CMK (cell line): ENCODE measurements around the gene ACTR6.
"Not testable (repeated sequence)": the region's sequence is repeated elsewhere in the genome, so short reads cannot be mapped to it uniquely, and the experiment has no call there.

Experiments
- DNase-seq: peaks from one replicate; pipeline ENCODE4 v3.0.0-alpha.2; 2010; ENCODE audit warnings: low read depth

ACTR6 gene

DNA sequence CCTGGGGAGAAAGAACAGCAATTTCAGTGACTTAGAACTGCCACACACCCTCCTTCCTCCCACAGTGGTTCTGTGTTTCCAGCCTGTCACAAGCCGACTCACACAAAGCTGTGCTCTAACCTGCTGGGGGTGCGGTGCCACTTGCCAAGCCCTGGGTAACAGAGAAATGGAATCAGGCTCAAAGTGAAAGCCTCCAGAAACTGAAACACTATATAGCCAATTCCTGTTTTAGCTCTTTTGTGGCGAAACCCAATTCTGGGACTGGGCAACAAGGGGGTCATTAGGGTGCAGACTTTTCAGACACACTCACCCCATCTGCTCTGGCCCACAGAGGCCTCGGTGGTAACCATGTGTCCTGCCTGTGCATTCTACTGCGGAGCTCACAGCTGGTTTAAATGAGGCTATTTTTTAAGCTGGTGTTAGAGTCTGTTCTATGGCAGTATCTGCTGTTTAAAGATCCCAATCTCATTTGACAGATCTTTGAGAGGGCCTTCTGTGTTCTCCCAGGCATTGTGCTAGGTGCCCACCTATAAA, 15.2 kb upstream of the ACTR6 start:
- DNase-seq: no peak

DNA sequence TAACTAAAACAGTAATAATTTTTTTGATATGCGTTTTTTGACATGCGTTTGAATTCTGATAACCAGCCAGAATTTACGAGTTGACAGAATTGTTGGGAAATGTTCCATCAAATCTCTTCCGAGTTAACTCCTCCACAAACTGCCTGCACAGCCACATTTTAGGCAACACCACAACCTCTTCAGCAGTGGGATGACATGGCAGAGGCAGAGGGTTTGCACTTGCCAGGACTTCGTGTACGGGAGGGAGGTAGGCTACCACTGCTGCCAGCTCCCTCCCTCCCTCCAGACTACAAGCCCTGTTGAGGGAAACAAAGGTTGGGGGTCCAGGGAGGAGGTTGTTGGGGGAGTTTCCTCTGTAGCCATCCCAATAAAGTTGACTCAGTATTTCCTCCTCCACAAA, 14.5 kb upstream of the ACTR6 start:
- DNase-seq: no peak

DNA sequence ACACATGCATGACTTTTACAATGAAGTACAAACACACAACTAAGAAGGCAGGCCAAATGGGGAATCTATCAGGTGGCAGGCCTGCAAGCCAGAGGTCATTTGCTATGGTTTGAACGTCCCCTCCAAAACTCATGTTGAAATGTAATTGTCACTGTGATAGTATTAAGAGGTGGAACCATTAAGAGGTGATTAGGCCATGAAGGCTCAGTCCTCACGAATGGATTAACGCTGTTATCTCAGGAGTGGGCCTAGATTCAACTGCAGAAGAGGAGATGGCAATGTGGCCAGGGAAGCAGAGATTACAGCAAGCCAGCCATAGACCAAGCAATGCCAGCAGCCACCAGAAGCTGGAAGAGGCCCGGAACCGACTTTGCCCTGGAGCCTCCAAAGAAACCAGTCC, 13.5 kb upstream of the ACTR6 start:
- no peak for DNase-seq

DNA sequence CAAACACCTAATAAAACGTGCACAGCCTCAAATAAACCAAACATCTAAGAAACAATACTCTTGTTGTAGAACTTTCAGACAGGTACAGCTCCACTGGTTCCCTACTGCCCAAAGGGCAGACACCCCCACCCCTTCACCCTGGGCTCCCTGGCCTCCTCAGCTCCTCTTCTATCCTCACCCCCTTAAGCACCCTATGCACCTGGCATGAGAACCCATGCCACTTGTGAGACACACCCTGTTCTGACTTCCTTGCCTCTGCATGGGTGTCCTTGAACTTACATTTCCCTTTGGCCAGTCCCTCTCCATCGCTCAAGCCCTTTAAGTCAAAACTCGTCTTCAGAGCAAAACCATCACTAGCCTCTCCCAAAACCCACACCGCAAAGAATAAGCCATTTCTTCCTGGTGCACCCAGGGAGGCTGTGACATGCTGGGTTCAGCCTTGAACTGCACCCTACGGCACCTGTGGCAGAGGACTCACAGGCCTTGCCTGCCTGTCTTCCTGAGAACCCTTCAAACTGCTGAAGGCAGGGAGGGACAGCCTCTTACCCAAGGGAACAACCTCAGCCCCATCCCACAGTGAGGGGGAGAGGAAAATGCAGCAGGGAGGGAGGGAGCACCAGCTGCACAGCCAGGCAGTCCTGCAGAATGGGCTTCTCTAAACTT, 12.6 kb upstream of the ACTR6 start:
- no peak for DNase-seq

DNA sequence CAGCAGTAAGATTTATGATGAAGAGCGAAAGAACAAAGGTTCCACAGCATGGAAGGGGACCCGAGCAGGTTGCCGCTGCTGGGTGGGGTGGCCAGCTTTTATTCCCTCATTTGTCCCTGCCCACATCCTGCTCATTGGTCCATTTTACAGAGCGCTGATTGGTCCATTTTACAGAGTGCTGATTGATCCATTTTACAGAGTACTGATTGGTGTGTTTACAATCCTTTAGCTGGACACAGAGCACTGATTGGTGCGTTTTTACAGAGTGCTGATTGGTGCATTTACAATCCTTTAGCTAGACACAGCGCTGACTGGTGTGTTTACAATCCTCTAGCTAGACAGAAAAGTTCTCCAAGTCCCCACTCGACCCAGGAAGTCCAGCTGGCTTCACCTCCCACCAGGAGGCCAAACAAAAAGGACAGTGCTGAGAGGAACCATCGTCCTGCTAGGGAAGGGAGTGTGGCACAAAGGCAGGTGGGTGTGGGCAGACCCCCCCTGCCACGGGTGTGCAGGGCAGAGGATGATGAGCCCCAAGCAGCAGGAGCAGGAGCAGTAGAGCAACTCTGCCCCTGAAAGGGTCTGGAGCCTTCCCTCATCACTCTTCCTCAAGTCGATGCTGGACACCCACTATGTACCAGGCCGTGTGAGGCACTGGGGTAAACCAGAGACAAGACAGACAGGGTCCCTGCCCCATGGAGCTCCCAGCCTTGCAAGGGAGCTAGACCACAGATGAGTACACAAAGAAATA, 11.6 kb upstream of the ACTR6 start:
- not testable (repeated sequence) for DNase-seq

DNA sequence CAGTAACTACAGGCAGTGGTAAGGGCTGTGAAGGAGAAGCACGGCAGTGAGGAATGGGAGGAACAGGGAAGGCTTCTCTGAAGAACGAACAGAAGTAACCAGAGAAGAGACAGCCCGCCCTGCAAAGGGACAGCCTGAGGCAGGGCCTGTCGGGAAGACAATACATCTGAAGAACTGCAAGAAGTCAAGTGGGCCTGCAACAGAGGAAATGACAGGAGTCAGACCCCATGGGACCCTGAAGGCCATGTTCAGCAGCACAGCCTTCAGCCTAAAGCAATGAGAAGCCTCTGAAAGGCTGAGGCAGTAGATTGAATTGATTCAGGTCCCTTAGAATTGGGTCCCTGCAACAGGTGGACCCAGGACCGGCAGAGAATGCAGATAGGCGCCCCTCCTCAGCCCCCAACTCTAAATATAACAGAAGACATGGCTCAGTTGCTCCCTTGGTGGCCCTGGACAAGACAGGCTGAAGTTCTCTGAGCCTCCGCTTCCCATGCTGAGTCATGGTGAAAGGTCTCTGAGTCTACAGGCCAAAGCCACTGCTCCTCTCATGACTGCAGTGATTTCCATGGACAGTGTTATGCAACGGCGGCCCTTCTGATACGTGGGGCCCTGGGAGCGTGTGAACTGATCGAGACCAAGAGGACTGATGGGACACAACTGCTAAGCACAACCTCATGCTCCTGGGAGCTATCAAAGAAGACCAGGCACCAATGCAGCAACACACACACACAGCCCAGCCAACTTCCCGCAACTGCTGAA, 10.8 kb upstream of the ACTR6 start:
- DNase-seq: no peak

DNA sequence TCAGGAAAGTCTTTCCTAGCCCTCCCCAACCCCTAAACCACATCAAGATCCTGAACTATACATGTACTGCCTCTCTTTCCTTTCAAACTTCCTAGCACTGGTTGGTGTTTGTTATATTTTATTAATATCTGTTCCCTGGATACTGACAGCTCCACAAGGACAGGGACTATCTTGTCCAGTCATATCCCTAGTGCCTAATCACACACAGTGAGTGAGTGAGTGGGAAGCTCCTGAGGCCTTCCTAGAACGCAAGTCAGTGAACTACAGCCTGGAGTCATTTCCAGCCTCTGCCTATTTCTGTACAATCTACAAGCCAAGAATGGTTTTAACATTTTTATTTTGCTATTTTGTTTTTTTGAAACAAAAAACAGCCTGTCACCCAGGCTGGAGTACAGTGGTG, 7.5 kb upstream of the ACTR6 start:
- no peak for DNase-seq

DNA sequence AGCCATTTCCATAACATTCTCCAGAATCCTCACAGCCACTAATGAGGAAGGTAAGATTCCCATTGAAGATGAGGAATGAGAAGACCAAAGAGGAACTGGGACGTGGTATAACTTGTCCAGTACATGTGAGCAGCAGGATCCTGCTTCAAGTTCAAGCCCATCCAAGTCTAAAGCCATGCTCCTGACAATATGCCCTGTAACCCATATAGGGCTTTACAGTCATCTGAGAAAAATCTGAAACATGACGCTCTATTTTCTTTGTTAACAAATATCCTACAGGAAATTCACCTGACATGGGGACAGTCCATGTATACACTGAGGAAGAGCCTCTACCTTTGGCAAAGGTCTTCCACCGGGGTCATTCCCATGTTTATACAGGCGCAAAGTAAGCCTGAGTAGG, 3.1 kb upstream of the ACTR6 start:
- DNase-seq: no peak

DNA sequence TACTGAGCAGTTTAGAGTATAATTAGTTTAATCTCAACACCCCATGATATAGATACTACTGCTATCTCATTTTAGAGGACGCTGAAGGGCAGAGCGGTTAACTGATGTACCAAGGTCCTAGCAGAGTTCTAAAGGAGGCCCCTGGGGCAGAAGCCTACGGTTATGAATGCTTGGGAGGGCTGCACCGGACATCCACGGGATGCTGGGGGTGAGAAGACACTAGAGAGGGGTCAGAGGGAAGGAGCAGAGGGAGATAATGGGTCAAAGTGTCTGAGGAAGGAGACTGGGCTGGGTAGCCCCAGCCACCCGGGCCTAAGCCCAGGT, 1.6 kb upstream of the ACTR6 start:
- no peak for DNase-seq

DNA sequence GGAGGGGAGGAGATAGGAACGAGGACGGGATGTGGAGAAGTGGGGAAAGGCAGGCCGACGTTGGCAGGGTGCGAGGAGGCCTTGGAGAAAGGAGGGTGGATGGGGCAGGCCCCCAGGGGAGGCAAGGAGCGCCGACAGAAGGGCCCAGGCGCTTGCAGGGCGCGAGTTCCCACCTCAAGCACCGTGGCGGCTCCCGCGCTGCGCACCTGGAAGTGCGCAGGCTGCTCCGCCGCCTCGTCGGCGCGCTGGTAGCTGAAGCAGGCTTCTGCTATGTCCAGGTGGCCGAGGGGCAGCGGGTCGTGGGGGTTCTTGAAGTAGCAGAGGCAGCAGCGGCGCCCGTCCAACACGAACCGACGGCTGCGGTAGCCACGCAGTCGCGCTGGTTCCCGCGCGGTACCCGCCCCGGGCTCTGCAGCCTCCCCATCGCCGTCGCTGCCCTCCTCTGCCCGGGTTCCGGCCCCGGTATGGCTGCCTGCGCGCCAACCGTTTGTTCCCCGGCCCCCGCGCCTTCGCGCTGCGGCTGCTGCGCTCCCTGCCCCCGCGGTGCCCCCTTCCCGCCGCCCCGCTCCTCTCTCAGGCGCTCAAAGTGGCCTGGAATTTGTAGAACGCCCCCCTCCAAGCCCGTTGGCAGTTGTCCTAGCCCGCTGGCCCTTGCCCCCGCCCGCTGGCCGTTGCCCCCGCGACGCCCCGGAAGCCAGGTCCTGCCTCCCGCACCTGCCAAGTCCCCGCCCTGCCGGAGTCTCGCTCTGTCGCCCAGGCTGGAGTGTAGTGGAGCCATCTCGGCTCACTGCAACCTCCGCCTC, 1.1 kb upstream of the ACTR6 start:
- DNase-seq: no peak

DNA sequence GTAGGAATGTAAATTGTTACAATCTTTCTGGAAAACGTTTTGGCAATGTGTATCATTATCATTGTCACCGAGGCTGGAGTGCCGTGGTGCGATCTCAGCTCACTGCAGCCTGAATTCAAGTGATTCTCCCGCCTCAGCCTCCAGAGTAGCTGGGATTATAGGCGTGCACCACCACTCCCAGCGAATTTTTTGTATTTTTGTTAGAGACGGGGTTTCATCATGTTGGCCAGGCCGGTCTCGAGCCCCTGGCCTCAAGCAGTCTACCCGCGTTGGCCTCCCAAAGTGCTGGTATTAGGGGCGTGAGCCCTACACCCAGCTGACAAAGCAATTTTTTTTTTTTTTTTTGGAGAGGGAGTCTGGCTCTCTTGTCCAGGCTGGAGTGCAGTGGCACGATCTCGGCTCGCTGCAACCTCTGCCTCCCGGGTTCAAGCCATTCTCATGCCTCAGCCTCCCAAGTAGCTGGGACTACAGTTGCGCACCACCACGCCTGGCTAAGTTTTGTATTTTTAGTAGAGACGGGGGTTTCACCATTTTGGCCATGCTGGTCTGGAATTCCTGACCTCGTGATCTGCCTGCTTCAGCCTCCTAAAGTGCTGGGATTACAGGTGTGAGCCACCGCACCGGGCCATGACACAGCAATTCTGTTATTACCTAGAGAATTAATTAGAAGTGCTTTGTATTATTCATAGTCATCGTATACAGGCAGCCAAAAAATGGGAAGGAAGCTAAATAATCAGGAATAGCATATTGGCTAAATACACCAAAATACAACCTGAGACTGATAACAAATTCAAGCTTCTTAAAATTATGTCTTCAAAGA, 1.2 kb downstream of the ACTR6 start:
- no peak for DNase-seq

DNA sequence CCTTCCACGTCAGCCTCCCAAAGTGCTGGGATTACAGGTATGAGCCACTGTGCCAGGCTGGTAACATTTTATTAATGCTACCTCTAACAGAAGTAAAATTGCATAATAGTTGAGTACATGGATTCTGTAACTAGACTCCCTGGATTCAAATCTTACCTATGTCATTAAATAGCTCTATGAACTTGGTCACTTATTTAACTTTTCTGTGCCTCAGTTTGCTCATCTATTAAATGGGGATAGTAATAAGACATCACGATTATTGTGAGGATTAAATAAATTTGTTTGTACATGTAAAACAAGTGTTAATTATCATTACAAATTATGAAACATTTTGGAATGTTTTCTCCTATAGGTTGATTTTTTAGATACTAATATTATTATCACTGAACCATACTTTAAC, 6.7 kb downstream of the ACTR6 start:
- no peak for DNase-seq

DNA sequence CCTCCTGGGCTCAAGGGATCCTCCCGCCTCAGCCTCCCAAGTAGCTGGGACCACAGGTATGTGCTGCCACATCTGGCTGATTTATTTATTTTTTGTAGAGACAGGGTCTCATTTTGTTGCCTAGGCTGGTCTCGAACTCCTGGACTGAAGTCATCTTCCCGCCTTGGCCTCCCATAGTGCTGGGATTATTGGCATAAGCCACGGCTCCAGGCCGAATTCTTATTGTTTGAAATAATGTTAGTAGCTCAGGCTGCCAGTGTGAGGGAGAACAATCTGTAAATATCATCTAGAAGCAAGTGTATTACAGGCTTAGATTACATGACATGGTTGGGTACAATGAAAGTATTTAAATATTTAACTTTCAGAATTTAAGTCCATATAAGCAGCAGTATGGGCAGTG, 8.2 kb downstream of the ACTR6 start:
- no peak for DNase-seq

DNA sequence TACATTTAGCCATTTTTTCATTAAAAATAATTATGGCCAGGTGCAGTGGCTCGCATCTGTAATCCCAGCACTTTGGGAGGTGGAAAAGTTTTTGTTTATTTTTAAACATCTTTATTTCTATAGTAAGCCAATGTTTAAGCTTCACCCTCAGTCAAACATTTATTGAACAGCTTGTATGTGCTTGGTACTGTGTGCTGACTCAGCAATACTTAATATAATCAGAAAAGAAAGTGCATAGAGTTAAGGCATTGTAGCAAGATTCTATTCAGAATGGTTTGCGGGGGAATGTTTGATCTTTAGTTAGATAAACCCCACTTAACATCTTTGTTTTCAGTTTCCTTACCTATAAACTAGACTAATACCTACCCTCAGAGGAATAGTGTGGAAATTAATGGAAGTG, 11.1 kb downstream of the ACTR6 start:
- no peak for DNase-seq

DNA sequence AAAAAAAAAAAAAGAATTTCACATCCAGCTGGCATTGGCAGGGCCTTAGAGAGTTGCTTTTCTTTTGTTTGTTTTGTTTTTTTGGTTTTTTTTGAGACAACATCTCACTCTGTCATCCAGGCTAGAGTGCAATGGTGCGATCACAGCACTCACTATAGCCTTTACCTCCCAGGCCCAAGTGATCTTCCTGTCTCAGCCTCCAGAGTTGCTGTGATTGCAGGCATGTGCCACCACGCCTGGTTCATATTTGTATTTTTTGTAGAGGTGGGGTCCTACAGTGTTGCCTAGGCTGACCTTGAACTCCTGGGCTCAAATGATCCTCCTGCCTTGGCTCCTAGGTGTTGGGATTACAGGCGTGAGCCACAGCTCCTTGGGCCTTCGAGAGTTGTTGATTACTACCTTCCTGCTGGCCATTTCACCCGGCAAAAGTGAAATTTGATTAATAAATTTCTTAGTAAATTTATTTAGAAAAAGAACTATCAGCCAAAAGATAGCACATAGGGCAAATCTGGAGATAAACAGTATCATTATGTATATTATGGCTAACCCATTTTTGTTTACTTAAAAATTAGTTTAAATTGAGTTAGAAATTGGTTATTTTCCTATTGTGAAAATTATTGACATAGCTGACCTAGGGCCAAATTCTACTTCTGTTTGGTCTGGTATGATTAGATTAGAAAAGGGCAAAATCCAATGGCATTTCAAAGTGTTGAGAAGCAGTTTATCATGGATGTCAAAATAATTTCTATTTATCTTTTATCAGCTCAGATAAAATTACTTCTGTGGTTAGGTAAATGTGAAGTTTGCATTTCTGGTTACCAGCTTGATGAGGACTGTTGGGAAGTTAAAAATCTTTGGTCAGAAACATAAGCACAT, 12.6 kb downstream of the ACTR6 start:
- no peak for DNase-seq

DNA sequence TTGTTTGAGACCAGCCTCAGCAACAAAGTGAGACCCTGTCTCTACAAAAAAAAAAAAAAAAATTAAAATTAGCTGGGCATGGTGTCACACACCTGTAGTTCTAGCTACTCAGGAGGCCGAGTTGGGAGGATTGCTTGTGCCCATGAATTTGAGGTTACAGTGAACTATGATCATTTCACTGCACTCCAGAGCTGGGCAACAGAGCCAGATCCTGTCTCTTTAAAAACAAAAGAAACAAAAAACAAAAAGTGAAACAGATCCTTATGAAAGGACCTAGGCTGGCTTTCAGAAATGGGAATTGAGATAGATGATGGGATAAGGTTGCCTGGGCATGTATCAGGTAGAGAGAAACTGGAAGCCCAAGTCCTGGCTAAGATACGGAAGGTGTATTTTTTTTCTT, 13.9 kb downstream of the ACTR6 start:
- no peak for DNase-seq

DNA sequence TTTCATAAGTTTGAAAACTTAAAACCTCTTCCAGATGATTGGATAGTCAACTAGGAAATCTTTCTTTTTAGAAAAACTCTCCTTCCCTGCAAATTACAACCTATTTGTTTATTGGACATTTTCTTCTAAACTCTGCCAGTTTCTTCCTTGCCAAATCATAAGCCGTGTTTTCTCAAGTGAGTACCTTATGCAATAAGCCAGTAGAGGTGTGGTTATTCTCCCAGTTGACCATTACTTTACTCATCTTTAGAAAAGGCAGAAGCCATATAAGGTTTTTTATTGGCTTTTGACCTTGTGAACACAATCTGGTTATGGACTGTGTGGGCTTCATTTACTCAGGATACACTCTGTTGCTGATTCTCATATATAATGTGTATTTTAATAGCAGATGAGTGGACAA, 14.6 kb downstream of the ACTR6 start:
- DNase-seq: no peak

DNA sequence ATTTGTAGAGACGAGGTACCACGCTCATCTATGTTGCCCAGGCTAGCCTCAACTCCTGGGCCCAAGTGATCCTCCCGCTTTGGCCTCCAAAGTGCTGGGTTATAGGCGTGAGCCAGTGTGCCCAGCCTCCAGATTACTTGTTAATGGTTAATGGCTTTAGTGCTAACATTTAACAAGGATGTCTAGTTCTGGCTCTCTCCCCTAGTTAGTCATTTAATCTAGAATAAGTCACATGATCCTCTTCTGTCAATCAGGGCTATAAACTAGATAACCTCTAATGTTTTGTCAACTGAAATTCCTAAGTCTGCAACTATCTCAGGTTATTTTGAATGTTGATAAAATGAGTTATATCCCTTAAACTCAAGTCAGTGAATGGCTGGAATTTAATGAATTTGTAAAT, 15.7 kb downstream of the ACTR6 start:
- no peak for DNase-seq

DNA sequence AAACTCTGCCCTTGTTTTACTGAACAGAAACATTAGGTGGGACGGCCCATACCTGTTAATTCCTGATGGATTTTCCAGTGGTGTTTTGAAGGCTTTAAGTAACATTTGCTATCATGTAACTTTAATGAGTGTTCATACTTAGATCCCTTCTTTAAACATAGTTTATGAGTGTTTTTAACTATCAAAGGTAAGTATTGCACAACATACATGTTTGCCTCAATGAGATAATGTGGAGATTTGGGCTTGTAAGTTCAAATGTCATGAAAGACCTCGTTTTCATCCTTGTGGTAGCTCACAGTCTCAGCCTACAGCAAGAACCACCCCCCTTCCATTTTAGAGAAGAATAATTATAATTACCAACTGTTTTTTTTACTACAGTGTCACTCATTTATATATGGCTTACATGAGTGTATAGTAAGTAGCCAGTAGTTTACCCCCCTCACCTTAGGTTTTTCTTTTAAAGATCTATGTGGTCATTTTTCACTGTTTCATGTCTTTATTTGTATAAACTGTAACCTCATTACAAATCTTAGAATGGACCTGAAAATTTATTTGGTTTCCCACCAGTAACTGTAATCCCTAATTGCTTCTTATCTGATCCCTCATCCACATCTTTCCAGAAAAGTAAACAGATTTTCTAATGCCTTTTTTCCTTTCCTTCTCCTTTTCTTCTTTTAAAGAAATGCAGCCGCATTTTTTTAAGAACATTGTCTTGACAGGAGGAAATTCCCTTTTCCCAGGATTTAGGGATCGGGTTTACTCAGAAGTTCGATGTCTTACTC, 18.9 kb downstream of the ACTR6 start:
- no peak for DNase-seq

DNA sequence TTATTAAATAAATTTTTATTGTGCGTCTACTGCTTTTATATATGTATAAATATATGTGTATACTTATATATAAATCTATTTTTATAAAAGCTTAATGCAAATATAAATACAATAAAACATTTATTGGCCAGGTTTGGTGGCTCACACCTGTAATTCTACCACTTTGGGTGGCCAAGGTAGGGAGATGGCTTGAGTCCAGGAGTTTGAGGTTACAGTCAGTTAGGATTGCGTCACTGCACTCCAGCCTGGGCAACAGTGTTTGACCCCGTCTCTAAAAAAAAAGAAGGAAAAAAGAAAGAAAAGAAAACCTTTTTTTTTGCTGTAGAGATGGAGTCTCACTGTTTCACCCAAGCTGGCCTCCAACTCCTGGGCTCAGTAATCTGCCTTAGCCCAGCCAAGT, 20.9 kb downstream of the ACTR6 start:
- no peak for DNase-seq
